ENCODE results near the gene DDX20. TPM values are rescaled to one million over a fixed set of nuclear protein-coding genes. Genes with fewer than 3 reads are reported as not detected.
"Not testable (repeated sequence)": the region's sequence is repeated elsewhere in the genome, so short reads cannot be mapped to it uniquely, and the experiment has no call there.

DDX20 gene
- polyA plus RNA-seq, 1 experiment: 6.9 TPM

DNA sequence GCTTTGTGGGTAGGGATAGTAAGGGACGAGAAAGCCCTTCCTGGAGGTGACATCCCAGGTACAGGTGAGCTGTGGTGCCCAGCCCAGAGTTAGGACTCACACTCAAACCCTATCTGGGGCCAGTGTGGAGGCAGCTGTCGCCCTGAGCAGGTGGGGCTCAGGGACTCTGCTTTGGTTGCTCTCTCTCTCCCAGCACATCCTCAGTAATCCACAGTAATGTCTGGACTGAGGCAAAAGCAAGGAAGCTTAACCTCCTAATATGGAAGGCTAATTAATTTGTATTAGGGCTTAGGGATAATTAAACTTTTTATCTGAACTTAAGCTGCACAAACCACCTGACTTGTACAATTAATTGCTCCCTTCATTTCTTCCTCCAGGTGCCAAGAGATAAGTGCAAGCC is 38.2 kb downstream of the DDX20 start:
- TF ChIP-seq, protein P1, sequence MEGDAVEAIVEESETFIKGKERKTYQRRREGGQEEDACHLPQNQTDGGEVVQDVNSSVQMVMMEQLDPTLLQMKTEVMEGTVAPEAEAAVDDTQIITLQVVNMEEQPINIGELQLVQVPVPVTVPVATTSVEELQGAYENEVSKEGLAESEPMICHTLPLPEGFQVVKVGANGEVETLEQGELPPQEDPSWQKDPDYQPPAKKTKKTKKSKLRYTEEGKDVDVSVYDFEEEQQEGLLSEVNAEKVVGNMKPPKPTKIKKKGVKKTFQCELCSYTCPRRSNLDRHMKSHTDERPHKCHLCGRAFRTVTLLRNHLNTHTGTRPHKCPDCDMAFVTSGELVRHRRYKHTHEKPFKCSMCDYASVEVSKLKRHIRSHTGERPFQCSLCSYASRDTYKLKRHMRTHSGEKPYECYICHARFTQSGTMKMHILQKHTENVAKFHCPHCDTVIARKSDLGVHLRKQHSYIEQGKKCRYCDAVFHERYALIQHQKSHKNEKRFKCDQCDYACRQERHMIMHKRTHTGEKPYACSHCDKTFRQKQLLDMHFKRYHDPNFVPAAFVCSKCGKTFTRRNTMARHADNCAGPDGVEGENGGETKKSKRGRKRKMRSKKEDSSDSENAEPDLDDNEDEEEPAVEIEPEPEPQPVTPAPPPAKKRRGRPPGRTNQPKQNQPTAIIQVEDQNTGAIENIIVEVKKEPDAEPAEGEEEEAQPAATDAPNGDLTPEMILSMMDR (IDR thresholded peaks at IDR 0.05; ENCODE audit: insufficient read depth, low read depth, low read length): no peak
- POLR2A ChIA-PET: no interaction called here
- Histone ChIP-seq H3K27me3 (ENCODE audit: control insufficient read depth, insufficient read depth, low read length) (peaks cover 4% of the 10 kb centered on the region), H3K36me3 (ENCODE audit: control insufficient read depth, insufficient read depth, low read length) (no peaks in the 10 kb centered on the region), H3K4me3 (ENCODE audit: low read depth, low read length) (no peak overlapping the region)
- DNase-seq (ENCODE audit: low read depth): no peak
- CTCF ChIA-PET: no interaction called here

DNA sequence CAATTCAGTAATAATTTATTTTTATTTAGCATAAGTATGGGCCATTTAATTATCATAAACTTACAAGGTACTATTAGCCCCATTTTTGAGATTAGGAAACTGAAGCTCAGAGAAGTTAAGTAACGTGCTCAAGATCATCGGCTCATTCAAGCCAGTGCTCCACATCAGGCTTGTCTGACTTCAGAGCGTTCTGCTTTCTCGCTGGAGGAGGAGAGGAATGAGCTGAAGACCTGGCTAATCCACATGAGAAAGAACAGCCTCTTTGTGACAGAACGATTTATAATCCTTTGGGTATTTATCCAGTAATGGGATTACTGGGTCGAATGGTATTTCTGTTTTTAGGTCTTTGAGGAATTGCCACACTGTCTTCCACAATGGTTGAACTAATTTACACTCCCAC is 39.7 kb downstream of the DDX20 start:
- DNase-seq (ENCODE audit: low read depth): no peak
- Histone ChIP-seq H3K36me3 (ENCODE audit: control insufficient read depth, insufficient read depth, low read length) (no peaks in the 10 kb centered on the region), H3K27me3 (ENCODE audit: control insufficient read depth, insufficient read depth, low read length) (peaks cover 4% of the 10 kb centered on the region), H3K4me3 (ENCODE audit: low read depth, low read length) (no peak overlapping the region)
- ChIA-PET POLR2A (no interaction called here), CTCF (interaction anchor here (1.0 kb wide), 1 partner anchor 21 kb away, joined by 3 read pairs; no protein-coding TSS in a partner anchor)
- TF ChIP-seq, protein P1 (IDR thresholded peaks at IDR 0.05; ENCODE audit: insufficient read depth, low read depth, low read length): no peak

DNA sequence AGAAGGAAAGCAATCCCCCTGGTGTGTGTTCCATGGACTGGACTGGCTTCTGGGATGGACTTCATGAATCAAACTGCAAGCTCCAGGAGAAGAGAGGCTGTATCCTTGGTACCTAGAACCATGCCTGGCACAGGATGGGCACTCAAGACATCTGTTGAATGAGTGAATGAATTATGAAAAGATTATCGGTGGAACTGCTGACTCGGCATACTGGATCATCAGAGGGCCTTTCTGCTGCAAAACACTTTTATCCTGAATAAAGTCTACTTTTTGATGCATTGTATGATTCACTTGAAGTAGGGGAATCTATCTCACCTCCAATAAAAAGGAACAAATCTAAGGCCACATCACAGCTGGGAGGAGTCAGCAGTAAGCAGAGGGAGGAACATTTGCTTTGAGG is 42.9 kb downstream of the DDX20 start:
- no peak for DNase-seq (ENCODE audit: low read depth)
- TF ChIP-seq, protein P1 (IDR thresholded peaks at IDR 0.05; ENCODE audit: insufficient read depth, low read depth, low read length): no peak
- ChIA-PET POLR2A (no interaction called here), CTCF (interaction anchor here (0.7 kb wide), 1 partner anchor 9 kb away, joined by 3 read pairs; no protein-coding TSS in a partner anchor)
- Histone ChIP-seq H3K27me3 (ENCODE audit: control insufficient read depth, insufficient read depth, low read length) (peaks cover 2% of the 10 kb centered on the region; the same call in 1 of the 2 replicates), H3K36me3 (ENCODE audit: control insufficient read depth, insufficient read depth, low read length) (no peaks in the 10 kb centered on the region), H3K4me3 (ENCODE audit: low read depth, low read length) (no peak overlapping the region)

DNA sequence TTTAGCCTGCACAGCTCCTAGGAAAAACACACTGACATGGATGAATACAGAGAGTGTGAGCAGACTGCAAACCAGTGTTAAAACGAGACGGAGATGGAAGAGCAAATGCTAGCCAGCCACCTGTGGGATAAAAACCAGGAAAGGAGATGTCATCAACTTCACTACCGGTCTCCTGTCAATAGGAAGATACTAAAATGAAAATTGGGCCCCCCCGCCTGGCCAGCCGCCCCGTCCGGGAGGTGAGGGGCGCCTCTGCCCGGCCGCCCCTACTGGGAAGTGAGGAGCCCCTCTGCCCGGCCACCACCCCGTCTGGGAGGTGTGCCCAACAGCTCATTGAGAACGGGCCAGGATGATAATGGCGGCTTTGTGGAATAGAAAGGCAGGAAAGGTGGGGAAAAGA is 44.0 kb downstream of the DDX20 start:
- H3K27me3 ChIP-seq (ENCODE audit: control insufficient read depth, insufficient read depth, low read length); DNase-seq (ENCODE audit: low read depth); POLR2A ChIA-PET; H3K36me3 ChIP-seq (ENCODE audit: control insufficient read depth, insufficient read depth, low read length); H3K4me3 ChIP-seq (ENCODE audit: low read depth, low read length): not testable (repeated sequence)
- CTCF ChIA-PET: interaction anchor here (0.6 kb wide), 1 partner anchor 15 kb away, joined by 3 read pairs; no protein-coding TSS in a partner anchor

DNA sequence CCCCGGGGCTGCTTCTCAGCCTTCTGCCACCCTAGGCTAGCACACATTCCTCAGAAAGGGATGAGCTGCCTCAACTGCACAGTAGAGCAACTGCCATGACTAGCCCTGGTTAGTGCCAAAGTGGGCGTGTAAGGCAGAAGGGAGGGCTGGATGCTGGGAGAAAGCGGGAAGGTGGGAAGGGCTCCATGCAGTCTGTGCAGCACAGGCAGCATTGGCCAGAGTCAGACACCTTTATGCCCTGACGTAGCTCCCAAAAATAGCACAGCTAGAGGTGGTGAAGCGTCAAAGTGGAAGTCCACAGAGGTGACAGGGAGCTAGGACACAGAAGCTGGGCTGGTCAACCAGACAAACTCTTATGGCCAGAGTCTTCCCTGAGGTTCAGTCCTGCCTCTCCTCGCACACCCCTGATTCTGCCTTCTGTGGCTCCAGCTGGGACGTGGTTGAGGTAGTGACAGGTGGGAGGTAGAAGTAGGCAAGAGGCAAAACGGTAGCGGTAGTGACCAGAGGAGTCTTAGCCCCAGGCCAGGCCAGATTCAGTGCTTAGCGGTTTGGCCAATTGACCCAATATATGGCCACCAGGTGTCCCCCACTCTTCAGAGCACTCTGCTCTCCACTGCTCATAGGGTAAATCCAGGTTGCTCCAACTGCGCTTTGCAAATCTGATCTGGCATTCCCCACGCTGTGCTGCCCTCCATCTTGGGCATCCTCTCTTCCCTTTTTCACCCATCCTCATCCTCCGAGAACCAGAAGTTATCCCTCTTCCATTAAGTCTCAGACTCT is 45.6 kb downstream of the DDX20 start:
- DNase-seq (ENCODE audit: low read depth): no peak
- no peak overlapping the region for H3K4me3 ChIP-seq (ENCODE audit: low read depth, low read length)
- no peaks in the 10 kb centered on the region for H3K36me3 ChIP-seq (ENCODE audit: control insufficient read depth, insufficient read depth, low read length)
- peaks cover 4% of the 10 kb centered on the region for H3K27me3 ChIP-seq (ENCODE audit: control insufficient read depth, insufficient read depth, low read length)
- ChIA-PET POLR2A (no interaction called here), CTCF (no interaction called here)
- TF ChIP-seq, protein P1 (IDR thresholded peaks at IDR 0.05; ENCODE audit: insufficient read depth, low read depth, low read length): no peak

DNA sequence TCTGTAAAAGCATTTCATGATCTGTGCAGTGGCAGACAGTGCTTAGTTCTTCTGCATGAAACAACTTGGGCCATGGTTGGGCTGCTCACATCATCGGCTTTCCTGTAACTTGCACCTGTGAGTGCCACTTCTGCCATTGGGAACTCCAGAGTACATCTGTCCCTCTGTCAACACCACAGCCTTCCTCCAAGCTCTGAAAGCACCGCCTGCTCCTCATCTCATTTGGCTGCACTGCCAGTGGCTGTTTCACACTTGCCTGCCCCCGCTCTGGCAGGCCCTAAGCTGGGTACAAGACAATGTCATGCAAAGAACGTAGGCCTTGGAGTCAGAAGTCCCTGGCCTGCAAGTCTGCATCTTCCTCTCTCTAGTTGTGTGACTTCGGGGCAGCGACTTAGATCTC is 46.4 kb downstream of the DDX20 start:
- H3K4me3 ChIP-seq (ENCODE audit: low read depth, low read length): no peak overlapping the region
- DNase-seq (ENCODE audit: low read depth): no peak
- ChIA-PET POLR2A (no interaction called here), CTCF (no interaction called here)
- peaks cover 4% of the 10 kb centered on the region for H3K27me3 ChIP-seq (ENCODE audit: control insufficient read depth, insufficient read depth, low read length)
- H3K36me3 ChIP-seq (ENCODE audit: control insufficient read depth, insufficient read depth, low read length): no peaks in the 10 kb centered on the region
- TF ChIP-seq, protein P1 (IDR thresholded peaks at IDR 0.05; ENCODE audit: insufficient read depth, low read depth, low read length): no peak
